Measurements from ENCODE around the gene PPP1CC. TPM values are rescaled to one million over a fixed set of nuclear protein-coding genes. Genes with fewer than 3 reads are reported as not detected.

PPP1CC gene
- polyA plus RNA-seq, 1 experiment = 58.1 TPM

GRCh38 chr12:110697236-110697635, 45.5 kb downstream of the PPP1CC start:
- Histone ChIP-seq H3K36me3 (ENCODE audit: control insufficient read depth, insufficient read depth, low read length) (no peaks in the 10 kb centered on the region), H3K4me3 (ENCODE audit: low read depth, low read length) (no peak overlapping the region), H3K27me3 (ENCODE audit: control insufficient read depth, insufficient read depth, low read length) (0 out of 2 replicates have a peak, but pooled peaks cover 4% of the 10 kb centered on the region)
- TF ChIP-seq CTCF (IDR thresholded peaks at IDR 0.05; ENCODE audit: insufficient read depth, low read depth, low read length) = no peak
- CTCF ChIA-PET = interaction anchor here (1.0 to 1.2 kb wide), 3 partner anchors 26 to 137 kb away, joined by 3 to 4 read pairs (median 3); no protein-coding TSS in a partner anchor
- no peak for DNase-seq (ENCODE audit: low read depth)
- POLR2A ChIA-PET = no interaction called here

GRCh38 chr12:110696283-110696682, 46.4 kb downstream of the PPP1CC start:
- TF ChIP-seq CTCF (IDR thresholded peaks at IDR 0.05; ENCODE audit: insufficient read depth, low read depth, low read length) = no peak
- CTCF ChIA-PET = no interaction called here
- no peak for DNase-seq (ENCODE audit: low read depth)

GRCh38 chr12:110694330-110694901, 48.3 kb downstream of the PPP1CC start:
- ChIA-PET POLR2A (no interaction called here), CTCF (interaction anchor here (1.1 to 1.6 kb wide), 2 partner anchors 10 to 36 kb away, joined by 4 to 5 read pairs; no protein-coding TSS in a partner anchor)
- Histone ChIP-seq H3K36me3 (ENCODE audit: control insufficient read depth, insufficient read depth, low read length) (no peaks in the 10 kb centered on the region), H3K27me3 (ENCODE audit: control insufficient read depth, insufficient read depth, low read length) (0 out of 2 replicates have a peak, but pooled peaks cover 4% of the 10 kb centered on the region), H3K4me3 (ENCODE audit: low read depth, low read length) (no peak overlapping the region)
- no peak for DNase-seq (ENCODE audit: low read depth)
- TF ChIP-seq CTCF (IDR thresholded peaks at IDR 0.05; ENCODE audit: insufficient read depth, low read depth, low read length) = no peak

More at GRCh38 chr12:110696283-110696682, 46.4 kb downstream of the PPP1CC start:
- H3K27me3 ChIP-seq (ENCODE audit: control insufficient read depth, insufficient read depth, low read length) = 0 out of 2 replicates have a peak, but pooled peaks cover 4% of the 10 kb centered on the region
- POLR2A ChIA-PET = no interaction called here
- no peaks in the 10 kb centered on the region for H3K36me3 ChIP-seq (ENCODE audit: control insufficient read depth, insufficient read depth, low read length)
- H3K4me3 ChIP-seq (ENCODE audit: low read depth, low read length) = no peak overlapping the region

- no peak overlapping the region for H3K4me3 ChIP-seq (ENCODE audit: low read depth, low read length)
- H3K27me3 ChIP-seq (ENCODE audit: control insufficient read depth, insufficient read depth, low read length) = 0 out of 2 replicates have a peak, but pooled peaks cover 4% of the 10 kb centered on the region
- no peak for DNase-seq (ENCODE audit: low read depth)
- H3K36me3 ChIP-seq (ENCODE audit: control insufficient read depth, insufficient read depth, low read length) = no peaks in the 10 kb centered on the region
- ChIA-PET POLR2A (no interaction called here), CTCF (interaction anchor here (0.8 to 1.6 kb wide), 3 partner anchors 11 to 37 kb away, joined by 3 to 5 read pairs (median 4); no protein-coding TSS in a partner anchor)
- no peak for TF ChIP-seq CTCF (IDR thresholded peaks at IDR 0.05; ENCODE audit: insufficient read depth, low read depth, low read length)
Measured at GRCh38 chr12:110693731-110694130, 49.0 kb downstream of the PPP1CC start.

- ChIA-PET POLR2A (no interaction called here), CTCF (interaction anchor here (0.9 kb wide), 1 partner anchor 11 kb away, joined by 3 read pairs; no protein-coding TSS in a partner anchor)
- TF ChIP-seq CTCF (IDR thresholded peaks at IDR 0.05; ENCODE audit: insufficient read depth, low read depth, low read length) = no peak
- Histone ChIP-seq H3K36me3 (ENCODE audit: control insufficient read depth, insufficient read depth, low read length) (no peaks in the 10 kb centered on the region), H3K4me3 (ENCODE audit: low read depth, low read length) (no peak overlapping the region), H3K27me3 (ENCODE audit: control insufficient read depth, insufficient read depth, low read length) (peaks cover 4% of the 10 kb centered on the region)
- no peak for DNase-seq (ENCODE audit: low read depth)
Measured at GRCh38 chr12:110690127-110690430, 52.6 kb downstream of the PPP1CC start.

Data from BJ (cell line).